Coronary artery (tissue), 2 donors: ENCODE measurements around the gene ARHGAP22.

Source experiments
- DNase-seq: peaks from one replicate; pipeline ENCODE4 v3.0.0-alpha.2; 2017; ENCODE audit warnings: low spot score
- H3K27ac ChIP-seq, 2 donors: fragments of 200-600 bp; sonication (generic); one replicate each; pipeline ENCODE4 v1.5.1; 2016 to 2019
- H3K4me3 ChIP-seq: fragments of 200-600 bp; sonication (generic); 2 replicates; pipeline ENCODE4 v1.5.1; 2016; ENCODE audit warnings: mild to moderate bottlenecking, moderate library complexity
- TF ChIP-seq, protein P1 (sequence below): fragments of 200-600 bp; sonication (generic); IDR thresholded peaks from one replicate; pipeline ENCODE4 v1.5.1; 2019; ENCODE audit warnings: antibody characterized with exemption

ARHGAP22 gene

DNA sequence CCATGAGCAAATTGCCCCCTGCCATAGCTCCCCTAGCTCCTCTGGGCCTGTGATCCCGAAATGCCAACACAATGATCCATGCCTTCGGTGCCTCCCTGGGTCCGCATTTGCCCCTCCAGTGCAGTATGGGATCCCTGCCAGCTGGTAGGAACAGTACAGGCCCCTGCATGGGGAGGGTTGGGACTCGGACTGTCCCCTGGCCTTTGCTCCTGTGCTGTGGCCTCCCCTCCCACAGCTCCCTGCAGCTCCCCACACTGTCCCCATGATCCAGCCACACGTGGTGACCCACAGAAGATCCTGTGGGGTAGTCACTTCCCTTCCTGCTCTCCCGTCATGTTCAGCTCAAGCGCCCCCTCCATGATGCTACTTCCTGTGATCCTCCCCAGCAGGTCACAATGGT lies 158.1 kb downstream of the ARHGAP22 start:
- H3K27ac ChIP-seq, result no peak overlapping the region
- no peak for DNase-seq
- no peak overlapping the region for H3K4me3 ChIP-seq
- TF ChIP-seq, protein P1, sequence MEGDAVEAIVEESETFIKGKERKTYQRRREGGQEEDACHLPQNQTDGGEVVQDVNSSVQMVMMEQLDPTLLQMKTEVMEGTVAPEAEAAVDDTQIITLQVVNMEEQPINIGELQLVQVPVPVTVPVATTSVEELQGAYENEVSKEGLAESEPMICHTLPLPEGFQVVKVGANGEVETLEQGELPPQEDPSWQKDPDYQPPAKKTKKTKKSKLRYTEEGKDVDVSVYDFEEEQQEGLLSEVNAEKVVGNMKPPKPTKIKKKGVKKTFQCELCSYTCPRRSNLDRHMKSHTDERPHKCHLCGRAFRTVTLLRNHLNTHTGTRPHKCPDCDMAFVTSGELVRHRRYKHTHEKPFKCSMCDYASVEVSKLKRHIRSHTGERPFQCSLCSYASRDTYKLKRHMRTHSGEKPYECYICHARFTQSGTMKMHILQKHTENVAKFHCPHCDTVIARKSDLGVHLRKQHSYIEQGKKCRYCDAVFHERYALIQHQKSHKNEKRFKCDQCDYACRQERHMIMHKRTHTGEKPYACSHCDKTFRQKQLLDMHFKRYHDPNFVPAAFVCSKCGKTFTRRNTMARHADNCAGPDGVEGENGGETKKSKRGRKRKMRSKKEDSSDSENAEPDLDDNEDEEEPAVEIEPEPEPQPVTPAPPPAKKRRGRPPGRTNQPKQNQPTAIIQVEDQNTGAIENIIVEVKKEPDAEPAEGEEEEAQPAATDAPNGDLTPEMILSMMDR, result no peak

GRCh38 chr10:48445932-48446331 lies 158.9 kb downstream of the ARHGAP22 start:
- TF ChIP-seq, protein P1, result no peak
- no peak for DNase-seq
- H3K27ac ChIP-seq, result no peak overlapping the region
- H3K4me3 ChIP-seq, result no peak overlapping the region

DNA sequence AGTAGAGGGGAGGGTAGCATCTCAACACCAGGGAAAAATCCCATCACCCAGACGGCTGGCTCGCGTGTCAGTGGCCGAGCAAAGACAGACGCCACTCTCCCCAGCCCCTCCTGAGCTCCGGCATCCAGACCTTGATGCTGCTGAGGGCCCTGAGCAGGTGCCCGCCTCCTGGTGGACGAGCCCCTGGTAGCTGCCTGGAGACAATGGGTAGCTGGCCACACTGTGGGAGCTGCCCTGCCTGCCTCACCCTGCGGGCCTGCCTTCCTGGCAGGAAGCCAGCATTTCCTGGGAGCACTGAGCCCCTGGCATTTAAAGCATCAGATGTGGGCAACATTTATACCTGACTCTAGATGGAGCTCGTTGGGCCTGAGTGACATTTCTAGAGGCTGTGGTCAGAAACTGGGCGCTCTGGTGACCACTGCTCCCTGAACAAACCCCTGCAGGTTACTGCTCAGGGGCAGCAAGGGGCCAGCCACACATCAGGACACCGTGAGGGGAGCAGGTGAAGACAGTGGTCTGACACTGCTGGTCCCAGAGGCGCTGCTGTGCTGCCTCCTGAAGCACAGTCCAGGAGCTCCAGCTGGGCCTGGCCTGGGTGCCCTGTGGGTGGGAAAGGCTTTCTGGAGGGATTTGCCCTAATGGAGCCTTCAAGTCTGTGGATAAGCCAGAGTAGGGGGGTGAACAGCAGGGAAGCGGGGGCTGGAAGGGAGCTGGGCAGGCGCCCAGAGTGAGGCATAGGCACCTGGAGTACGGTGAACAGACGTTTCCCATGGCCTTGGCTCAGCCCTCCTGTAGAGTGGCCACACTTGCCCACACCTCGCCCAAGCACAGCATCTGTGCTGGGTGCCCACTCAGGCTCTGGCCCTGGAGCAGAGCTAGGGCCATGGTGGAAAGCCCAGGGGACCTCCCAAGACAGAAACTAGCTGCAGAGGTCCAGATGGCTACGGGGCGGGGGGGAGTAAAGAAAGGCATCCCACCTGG lies 159.7 kb downstream of the ARHGAP22 start:
- DNase-seq, result no peak
- Histone ChIP-seq H3K27ac (no peak overlapping the region), H3K4me3 (no peak overlapping the region)
- TF ChIP-seq, protein P1, result no peak

DNA sequence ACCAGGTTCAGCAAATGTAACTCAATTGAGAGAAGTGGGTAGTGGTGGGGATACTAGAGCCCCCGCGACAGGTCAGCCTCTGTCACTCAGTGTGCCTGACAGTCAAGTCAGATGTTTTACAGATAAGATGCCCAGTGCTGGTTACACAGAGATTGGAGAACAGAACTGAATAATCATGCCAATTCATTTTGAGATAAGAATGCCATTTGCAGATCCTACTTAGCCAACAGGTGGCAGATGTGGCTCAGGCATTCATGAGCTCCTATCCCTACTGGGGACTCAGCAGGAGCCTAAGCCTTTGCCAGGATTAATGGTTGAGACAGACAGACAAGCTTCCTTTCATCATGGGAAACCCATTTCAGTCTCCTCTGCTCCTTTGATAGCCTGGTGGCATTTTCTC lies 160.6 kb downstream of the ARHGAP22 start:
- Histone ChIP-seq H3K27ac (no peak overlapping the region), H3K4me3 (no peak overlapping the region)
- TF ChIP-seq, protein P1, result no peak
- DNase-seq, result no peak

DNA sequence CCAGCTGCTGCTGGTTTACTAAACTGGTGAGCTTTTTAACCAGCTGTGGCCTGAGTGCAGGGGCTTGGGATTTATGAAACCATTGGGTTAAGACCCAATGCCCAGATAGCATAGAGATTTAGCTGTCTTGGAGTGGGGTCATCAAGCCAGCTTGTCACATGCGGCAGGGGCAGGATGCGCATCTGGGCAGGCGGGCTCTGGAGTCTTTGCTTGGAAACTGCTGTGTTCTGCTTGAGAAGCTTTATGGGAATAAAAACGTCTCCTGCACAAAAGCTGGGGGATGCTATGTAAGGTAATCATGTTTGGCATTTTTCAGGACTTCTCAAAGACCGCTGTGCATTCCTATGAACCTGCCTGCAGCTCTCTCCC lies 162.1 kb downstream of the ARHGAP22 start:
- no peak overlapping the region for H3K27ac ChIP-seq
- TF ChIP-seq, protein P1, result no peak
- no peak for DNase-seq
- H3K4me3 ChIP-seq, result no peak overlapping the region

DNA sequence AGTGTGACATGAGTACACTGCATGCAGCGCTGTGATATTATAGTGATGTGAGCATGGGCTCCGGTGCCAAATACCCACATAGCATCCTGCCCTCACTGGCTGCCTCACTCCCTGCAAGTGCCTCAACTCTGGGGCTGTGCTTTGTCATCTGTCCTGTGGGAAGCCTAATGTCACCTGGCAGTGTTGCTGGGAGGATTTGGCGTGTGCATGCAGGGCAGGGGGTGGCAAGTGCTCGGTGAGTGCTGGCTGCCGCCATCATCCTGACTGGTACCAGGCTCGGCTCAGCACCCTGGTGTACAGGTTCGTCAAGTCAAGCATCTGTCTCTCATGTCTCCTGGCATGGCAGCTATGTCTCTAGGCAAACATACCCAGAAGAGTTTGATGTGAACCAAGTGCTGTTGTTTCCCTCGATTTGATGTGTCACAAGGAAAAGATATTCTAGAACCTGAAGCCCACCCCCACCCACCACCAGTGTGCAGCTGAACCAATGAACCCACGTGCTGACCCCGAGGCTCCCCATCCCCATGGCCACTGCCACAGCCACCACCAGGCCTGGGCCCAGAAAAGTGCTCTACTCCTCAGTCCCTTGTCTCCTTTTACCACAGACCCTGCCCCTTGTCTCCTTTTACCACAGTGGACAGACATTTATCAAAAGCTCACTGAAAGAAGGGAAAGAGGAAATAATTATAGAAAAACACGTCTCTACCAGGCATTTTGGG lies 162.6 kb downstream of the ARHGAP22 start:
- TF ChIP-seq, protein P1, result no peak
- Histone ChIP-seq H3K4me3 (no peak overlapping the region), H3K27ac (no peak overlapping the region)
- DNase-seq, result peak; percentile 64
